ENCODE results near the gene C6orf62. TPM values are rescaled to one million over a fixed set of nuclear protein-coding genes. Genes with fewer than 3 reads are reported as not detected.
"Not testable (repeated sequence)": the region's sequence is repeated elsewhere in the genome, so short reads cannot be mapped to it uniquely, and the experiment has no call there.

Gene C6orf62
- total RNA-seq, 1 donor from 2014 or later, result 85.0 TPM

DNA sequence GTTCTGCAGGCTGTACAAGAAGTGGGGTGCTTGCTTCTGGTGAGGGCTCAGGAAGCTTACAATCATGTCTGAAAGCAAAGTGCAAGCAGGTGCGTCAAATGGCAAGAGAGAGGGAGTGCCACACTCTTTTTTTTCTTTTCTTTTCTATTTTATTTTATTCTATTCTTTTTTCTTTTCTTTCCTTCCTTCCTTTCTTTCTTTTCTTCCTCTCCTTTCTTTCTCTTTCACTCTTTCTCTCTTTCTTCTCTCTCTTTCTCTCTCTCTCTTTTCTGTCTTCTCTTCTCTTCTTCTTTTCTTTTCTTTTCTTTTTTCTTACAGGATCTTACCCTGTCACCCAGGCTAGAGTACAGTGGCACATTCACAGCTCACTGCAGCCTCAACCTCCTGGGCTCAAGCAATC lies 32.5 kb downstream of the C6orf62 start:
- no peak for DNase-seq (ENCODE audit: low read depth, low spot score)
- Mint-ChIP-seq H3K27ac (ENCODE audit: unreplicated experiment) (no peak overlapping the region), H3K4me1 (peaks cover 6% of the 10 kb centered on the region), H3K9me3 (no peaks in the 10 kb centered on the region), H3K27me3 (ENCODE audit: low read depth) (no peaks in the 10 kb centered on the region), H3K4me3 (no peak overlapping the region), H3K36me3 (ENCODE audit: low read depth) (peaks cover 13% of the 10 kb centered on the region)
- TF ChIP-seq, protein P1, sequence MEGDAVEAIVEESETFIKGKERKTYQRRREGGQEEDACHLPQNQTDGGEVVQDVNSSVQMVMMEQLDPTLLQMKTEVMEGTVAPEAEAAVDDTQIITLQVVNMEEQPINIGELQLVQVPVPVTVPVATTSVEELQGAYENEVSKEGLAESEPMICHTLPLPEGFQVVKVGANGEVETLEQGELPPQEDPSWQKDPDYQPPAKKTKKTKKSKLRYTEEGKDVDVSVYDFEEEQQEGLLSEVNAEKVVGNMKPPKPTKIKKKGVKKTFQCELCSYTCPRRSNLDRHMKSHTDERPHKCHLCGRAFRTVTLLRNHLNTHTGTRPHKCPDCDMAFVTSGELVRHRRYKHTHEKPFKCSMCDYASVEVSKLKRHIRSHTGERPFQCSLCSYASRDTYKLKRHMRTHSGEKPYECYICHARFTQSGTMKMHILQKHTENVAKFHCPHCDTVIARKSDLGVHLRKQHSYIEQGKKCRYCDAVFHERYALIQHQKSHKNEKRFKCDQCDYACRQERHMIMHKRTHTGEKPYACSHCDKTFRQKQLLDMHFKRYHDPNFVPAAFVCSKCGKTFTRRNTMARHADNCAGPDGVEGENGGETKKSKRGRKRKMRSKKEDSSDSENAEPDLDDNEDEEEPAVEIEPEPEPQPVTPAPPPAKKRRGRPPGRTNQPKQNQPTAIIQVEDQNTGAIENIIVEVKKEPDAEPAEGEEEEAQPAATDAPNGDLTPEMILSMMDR (conservative IDR thresholded peaks at IDR 0.05), result no peak

DNA sequence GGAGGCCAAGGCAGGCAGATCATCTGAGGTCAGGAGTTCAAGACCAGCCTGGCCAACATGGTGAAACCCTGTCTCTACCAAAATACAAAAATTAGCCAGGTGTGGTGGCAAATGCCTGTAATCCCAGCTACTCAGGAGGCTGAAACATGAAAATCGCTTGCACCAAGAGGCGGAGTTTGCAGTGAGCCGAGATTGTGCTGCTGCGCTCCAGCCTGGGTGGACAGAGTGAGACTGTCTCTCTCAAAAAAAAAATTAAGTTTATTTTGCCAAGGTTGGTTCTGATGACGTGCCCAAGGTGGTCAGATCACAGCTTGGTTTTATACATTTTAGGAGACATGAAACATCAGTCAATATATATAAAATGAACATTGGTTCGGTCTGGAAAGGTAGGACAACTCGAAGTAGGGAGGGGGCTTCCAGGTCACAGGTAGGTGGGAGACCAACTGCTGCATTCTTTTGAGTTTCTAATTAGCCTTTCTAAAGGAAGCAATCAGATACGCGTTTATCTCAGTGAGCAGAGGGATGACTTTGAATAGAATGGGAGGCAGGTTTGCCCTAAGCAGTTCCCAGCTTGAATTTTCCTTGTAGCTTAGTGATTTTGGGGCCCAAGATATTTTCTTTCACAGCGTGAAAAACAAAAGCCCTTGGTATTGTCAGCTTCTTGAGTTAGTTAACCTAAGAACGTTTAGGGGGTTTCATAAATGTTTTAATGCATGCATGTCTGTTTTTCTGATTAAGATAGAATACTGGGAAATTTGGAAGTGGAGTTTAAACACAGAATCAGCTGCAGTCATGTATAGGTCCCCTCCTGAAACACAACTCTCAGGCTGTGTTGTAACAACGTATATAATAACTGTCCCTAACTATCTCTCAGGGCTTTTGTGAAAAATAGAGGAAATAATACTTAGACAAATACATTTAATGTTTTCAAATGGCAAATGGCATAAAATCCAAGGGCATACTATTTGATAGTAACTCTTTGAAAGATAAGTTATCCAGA lies 35.4 kb downstream of the C6orf62 start:
- H3K4me3 Mint-ChIP-seq, result no peak overlapping the region
- H3K36me3 Mint-ChIP-seq (ENCODE audit: low read depth), result peaks cover 23% of the 10 kb centered on the region
- TF ChIP-seq, protein P1 (conservative IDR thresholded peaks at IDR 0.05), result no peak
- peaks cover 5% of the 10 kb centered on the region for H3K9me3 Mint-ChIP-seq
- DNase-seq (ENCODE audit: low read depth, low spot score), result no peak
- H3K4me1 Mint-ChIP-seq, result peaks cover 6% of the 10 kb centered on the region
- H3K27ac Mint-ChIP-seq (ENCODE audit: unreplicated experiment), result no peak overlapping the region
- H3K27me3 Mint-ChIP-seq (ENCODE audit: low read depth), result no peaks in the 10 kb centered on the region

DNA sequence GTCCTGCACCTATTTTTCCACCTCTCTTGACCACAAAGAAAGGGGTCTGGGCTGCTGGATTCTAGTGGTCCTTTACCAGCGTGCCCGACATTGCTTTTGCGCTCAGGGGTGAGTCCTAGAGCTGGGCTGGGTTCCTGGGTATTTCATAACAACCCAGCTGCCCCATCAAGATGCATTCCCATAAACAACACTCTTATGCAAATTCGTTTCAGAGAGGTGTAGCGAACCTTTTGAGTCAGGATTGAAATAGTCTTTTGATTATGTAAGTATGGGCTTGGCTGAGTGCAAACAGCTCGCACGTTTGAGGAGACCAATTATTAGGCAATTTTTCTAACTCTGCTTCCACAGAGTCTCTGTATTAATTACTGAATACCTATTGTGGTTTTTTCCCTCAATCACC lies 38.4 kb downstream of the C6orf62 start:
- no peak overlapping the region for H3K27ac Mint-ChIP-seq (ENCODE audit: unreplicated experiment)
- TF ChIP-seq, protein P1 (conservative IDR thresholded peaks at IDR 0.05), result no peak
- no peak for DNase-seq (ENCODE audit: low read depth, low spot score)
- no peak overlapping the region for H3K4me3 Mint-ChIP-seq
- peaks cover 5% of the 10 kb centered on the region for H3K9me3 Mint-ChIP-seq
- H3K4me1 Mint-ChIP-seq, result peaks cover 6% of the 10 kb centered on the region
- peaks cover 26% of the 10 kb centered on the region for H3K36me3 Mint-ChIP-seq (ENCODE audit: low read depth)
- H3K27me3 Mint-ChIP-seq (ENCODE audit: low read depth), result no peaks in the 10 kb centered on the region

DNA sequence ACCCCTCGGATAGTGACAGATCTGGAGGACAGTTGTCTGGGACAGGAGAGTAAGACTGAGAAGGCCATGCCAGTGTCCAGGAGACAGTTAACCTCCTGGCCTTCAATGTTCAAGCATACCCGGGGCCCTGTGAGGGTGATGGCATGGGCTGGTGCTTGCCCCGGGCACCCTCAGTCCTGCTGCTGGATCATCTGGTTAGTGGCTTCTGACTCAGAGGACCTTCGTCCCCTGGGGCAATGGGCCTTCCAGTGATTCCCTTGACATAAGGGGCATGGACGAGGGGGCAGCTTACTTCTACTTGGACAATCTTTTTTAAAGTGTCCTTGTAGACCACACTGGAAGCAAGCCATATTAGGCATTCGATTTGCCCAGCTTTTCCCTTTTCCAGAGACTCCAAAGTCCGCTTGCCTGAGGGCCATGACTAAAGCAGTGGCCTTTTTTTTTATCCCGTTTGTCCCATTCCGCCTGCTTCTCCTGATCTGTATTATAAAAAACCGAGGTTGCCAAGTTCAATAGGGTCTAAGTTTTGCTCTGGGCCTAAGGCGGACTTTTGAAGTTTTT lies 40.1 kb downstream of the C6orf62 start:
- DNase-seq (ENCODE audit: low read depth, low spot score); H3K27ac Mint-ChIP-seq (ENCODE audit: unreplicated experiment); H3K4me3 Mint-ChIP-seq; H3K9me3 Mint-ChIP-seq; H3K4me1 Mint-ChIP-seq; H3K27me3 Mint-ChIP-seq (ENCODE audit: low read depth): not testable (repeated sequence)
- H3K36me3 Mint-ChIP-seq (ENCODE audit: low read depth), result peaks cover 36% of the 10 kb centered on the region

DNA sequence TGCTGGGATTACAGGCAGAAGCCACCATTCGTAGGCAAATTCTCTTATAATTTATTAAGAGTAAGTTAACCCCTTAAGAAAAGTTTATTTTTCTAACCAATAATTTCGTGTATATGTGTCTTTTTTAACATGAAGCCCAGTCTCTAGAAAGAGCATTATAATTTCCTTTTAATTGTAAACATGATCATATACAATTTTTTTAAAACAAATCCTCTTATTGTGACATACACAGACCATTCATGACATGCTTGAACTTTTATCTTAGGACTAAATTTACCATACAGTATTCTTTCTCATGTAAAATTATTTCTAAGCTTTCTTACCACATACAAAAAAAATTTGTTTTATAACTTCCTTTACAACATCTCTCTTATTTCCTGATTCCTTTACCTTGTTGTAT lies 45.3 kb downstream of the C6orf62 start:
- DNase-seq (ENCODE audit: low read depth, low spot score), result no peak
- no peaks in the 10 kb centered on the region for H3K4me1 Mint-ChIP-seq
- peaks cover 14% of the 10 kb centered on the region for H3K9me3 Mint-ChIP-seq
- H3K4me3 Mint-ChIP-seq, result no peak overlapping the region
- TF ChIP-seq, protein P1 (conservative IDR thresholded peaks at IDR 0.05), result no peak
- peaks cover 51% of the 10 kb centered on the region for H3K36me3 Mint-ChIP-seq (ENCODE audit: low read depth)
- no peaks in the 10 kb centered on the region for H3K27me3 Mint-ChIP-seq (ENCODE audit: low read depth)
- no peak overlapping the region for H3K27ac Mint-ChIP-seq (ENCODE audit: unreplicated experiment)
